PFSK-1 (cell line): ENCODE data around the gene DISC1.

Experiments used
- FOXP2 ChIP-seq: optimal IDR thresholded peaks from 2 replicates; pipeline ENCODE3; 2011; ENCODE audit warnings: borderline replicate concordance, control low read depth, inconsistent platforms; ENCODE audit not compliant: insufficient read depth; ENCODE audit errors: extremely low read length, extremely low read depth
- POLR2AphosphoS5 ChIP-seq: IDR thresholded peaks from 2 replicates; pipeline ENCODE4 v1.6.1; 2012; ENCODE audit warnings: low read depth, mild to moderate bottlenecking, control low read depth, low read length, moderate library complexity
- REST ChIP-seq, 2 experiments: IDR thresholded peaks; 2 replicates each; pipeline versions ENCODE4 v1.6.1 to v1.8.0; 2011 to 2012; ENCODE audit warnings: low read depth in 2 of 2, low read length in 2 of 2, control low read depth in 1 of 2, inconsistent platforms in 1 of 2, mild to moderate bottlenecking in 1 of 2, moderate library complexity in 1 of 2; ENCODE audit not compliant: insufficient read depth in 1 of 2
- SIN3A ChIP-seq: IDR thresholded peaks from 2 replicates; pipeline ENCODE4 v1.6.1; 2012; ENCODE audit warnings: mild to moderate bottlenecking, low read length, moderate library complexity, borderline replicate concordance; ENCODE audit not compliant: insufficient read depth
- TAF1 ChIP-seq: IDR thresholded peaks from 2 replicates; pipeline ENCODE4 v1.6.1; 2012; ENCODE audit warnings: low read length, control low read depth, borderline replicate concordance; ENCODE audit not compliant: insufficient read depth

The DISC1 gene

GRCh38 chr1:231856894-231857293 lies 230.3 kb downstream of the DISC1 start:
- no peak for TF ChIP-seq TAF1
- no peak for TF ChIP-seq REST (IDR thresholded peaks at IDR 0.05; ENCODE audit: insufficient read depth in 1 of 2, low read depth in 2 of 2, low read length in 2 of 2)
- no peak for TF ChIP-seq FOXP2
- TF ChIP-seq POLR2AphosphoS5: no peak
- TF ChIP-seq SIN3A: no peak

GRCh38 chr1:231857609-231858135 lies 231.1 kb downstream of the DISC1 start:
- TF ChIP-seq TAF1: no peak
- TF ChIP-seq REST (IDR thresholded peaks at IDR 0.05; ENCODE audit: insufficient read depth in 1 of 2, low read depth in 2 of 2, low read length in 2 of 2): no peak
- TF ChIP-seq FOXP2: no peak
- TF ChIP-seq POLR2AphosphoS5: no peak
- TF ChIP-seq SIN3A: no peak

GRCh38 chr1:231860221-231861088 lies 233.9 kb downstream of the DISC1 start:
- no peak for TF ChIP-seq SIN3A
- TF ChIP-seq FOXP2: no peak
- no peak for TF ChIP-seq POLR2AphosphoS5
- no peak for TF ChIP-seq REST (IDR thresholded peaks at IDR 0.05; ENCODE audit: insufficient read depth in 1 of 2, low read depth in 2 of 2, low read length in 2 of 2)
- no peak for TF ChIP-seq TAF1

GRCh38 chr1:231861541-231862481 lies 235.2 kb downstream of the DISC1 start:
- TF ChIP-seq TAF1: no peak
- TF ChIP-seq REST (IDR thresholded peaks at IDR 0.05; ENCODE audit: insufficient read depth in 1 of 2, low read depth in 2 of 2, low read length in 2 of 2): no peak
- TF ChIP-seq SIN3A: no peak
